SK-N-SH (cell line): ENCODE results near the gene AURKB. TPM values are rescaled to one million over a fixed set of nuclear protein-coding genes. Genes with fewer than 3 reads are reported as not detected.

Experiments
- CTCF ChIA-PET: fragments of 300-600, 350-600 bp; formaldehyde crosslinking; extraction: SDS; loops from one replicate; lab custom pipeline; 2021; lab: Yijun Ruan, JAX
- POLR2A ChIA-PET: fragments of 350-600 bp; sonication (Branson Sonifier 250); formaldehyde crosslinking; extraction: SDS; loops from one replicate; lab custom pipeline; 2020; ENCODE audit warnings: antibody characterized with exemption, inconsistent platforms; lab: Yijun Ruan, JAX
- DNase-seq: peaks from one replicate; pipeline ENCODE4 v3.0.0; 2012
- H2AFZ ChIP-seq: fragments of 200-600 bp; sonication (generic); 2 replicates; pipeline ENCODE4 v1.8.1; 2016; ENCODE audit warnings: antibody characterized with exemption, mild to moderate bottlenecking, low read depth
- H3F3A ChIP-seq: fragments of 200-600 bp; sonication (generic); replicated peaks from 2 replicates; pipeline ENCODE3; 2016; ENCODE audit warnings: antibody characterized with exemption, mild to moderate bottlenecking; ENCODE audit not compliant: insufficient read depth
- H3K27ac ChIP-seq, 2 experiments: fragments of 200-500 bp in 1 of 2; fragments of 200-600 bp in 1 of 2; sonication (Bioruptor generic) in 1 of 2; sonication (generic), shearing (Covaris generic) in 1 of 2; 2 replicates each; pipeline versions ENCODE4 v1.5.1 to v1.6.1; 2014 to 2016; ENCODE audit warnings: low read depth in 2 of 2, inconsistent platforms in 1 of 2, low read length in 1 of 2, mild to moderate bottlenecking in 1 of 2, mixed read lengths in 1 of 2
- H3K27me3 ChIP-seq: fragments of 200-600 bp; sonication (generic), shearing (Covaris generic); 2 replicates; pipeline ENCODE4 v1.6.1; 2016; ENCODE audit warnings: mixed run types; ENCODE audit not compliant: insufficient read depth
- H3K36me3 ChIP-seq, 2 experiments: fragments of 200-500 bp in 1 of 2; fragments of 200-600 bp in 1 of 2; sonication (Bioruptor generic) in 1 of 2; sonication (generic) in 1 of 2; replicated peaks in 1 of 2; 2 replicates each; pipeline versions ENCODE3 to v1.5.1; 2014 to 2016; ENCODE audit warnings: low read length in 1 of 2, mild to moderate bottlenecking in 1 of 2; ENCODE audit not compliant: insufficient read depth in 2 of 2, control insufficient read depth in 1 of 2
- H3K4me1 ChIP-seq, 2 experiments: fragments of 200-500 bp in 1 of 2; fragments of 200-600 bp in 1 of 2; sonication (Bioruptor generic) in 1 of 2; sonication (generic), shearing (Covaris generic) in 1 of 2; 2 replicates each; pipeline versions ENCODE4 v1.5.1 to v1.6.1; 2014 to 2016; ENCODE audit warnings: low read depth in 1 of 2, low read length in 1 of 2, mixed run types in 1 of 2; ENCODE audit not compliant: insufficient read depth in 2 of 2, control insufficient read depth in 1 of 2
- H3K4me2 ChIP-seq: fragments of 200-600 bp; sonication (generic), shearing (Covaris generic); 2 replicates; pipeline ENCODE4 v1.6.1; 2017; ENCODE audit warnings: mixed run types
- H3K4me3 ChIP-seq, 2 experiments: fragments of 200-500 bp in 1 of 2; fragments of 200-600 bp in 1 of 2; sonication (Bioruptor generic) in 1 of 2; sonication (generic), shearing (Covaris generic) in 1 of 2; 2 replicates each; pipeline versions ENCODE4 v1.5.1 to v1.8.1; 2014 to 2016; ENCODE audit warnings: low read depth in 2 of 2, inconsistent platforms in 1 of 2, low read length in 1 of 2, mild to moderate bottlenecking in 1 of 2, mixed read lengths in 1 of 2, moderate library complexity in 1 of 2
- H3K79me2 ChIP-seq: fragments of 200-600 bp; sonication (generic); 2 replicates; pipeline ENCODE4 v1.8.1; 2017; ENCODE audit warnings: mild to moderate bottlenecking; ENCODE audit not compliant: insufficient read depth
- H3K9ac ChIP-seq: fragments of 200-600 bp; sonication (generic); 2 replicates; pipeline ENCODE4 v1.6.1; 2017; ENCODE audit warnings: mixed run types
- H3K9me2 ChIP-seq: fragments of 200-600 bp; sonication (generic); 2 replicates; pipeline ENCODE4 v1.6.1; 2017; ENCODE audit warnings: mixed run types
- H3K9me3 ChIP-seq: fragments of 200-600 bp; sonication (generic); 2 replicates; pipeline ENCODE4 v1.6.1; 2017; ENCODE audit warnings: mixed run types, mild to moderate bottlenecking, moderate library complexity
- H4K20me1 ChIP-seq: fragments of 200-600 bp; sonication (generic); 2 replicates; pipeline ENCODE4 v1.6.1; 2017; ENCODE audit warnings: mild to moderate bottlenecking, mixed run types; ENCODE audit not compliant: insufficient read depth
- CHD2 ChIP-seq: fragments of 150-350 bp; IDR thresholded peaks from 2 replicates; pipeline ENCODE4 v1.6.1; 2018; ENCODE audit warnings: low read length; ENCODE audit not compliant: partially characterized antibody
- EP300 ChIP-seq, 2 experiments: IDR thresholded peaks; 2 replicates each; pipeline versions ENCODE4 v1.4.0 to v1.6.1; 2012; ENCODE audit warnings: borderline replicate concordance in 1 of 2, low read depth in 1 of 2, low read length in 1 of 2
- FOXM1 ChIP-seq: IDR thresholded peaks from 2 replicates; pipeline ENCODE4 v1.4.0; 2012; ENCODE audit warnings: low read depth, mild to moderate bottlenecking
- IRF3 ChIP-seq: fragments of 150-350 bp; IDR thresholded peaks from 2 replicates; pipeline ENCODE4 v1.6.1; 2016; ENCODE audit warnings: mild to moderate bottlenecking, low read depth, low read length
- JUND ChIP-seq: IDR thresholded peaks from 2 replicates; pipeline ENCODE4 v1.4.0; 2012
- MAX ChIP-seq: IDR thresholded peaks from 2 replicates; pipeline ENCODE4 v1.4.0; 2012; ENCODE audit warnings: low read depth
- MEF2A ChIP-seq: IDR thresholded peaks from 2 replicates; pipeline ENCODE4 v1.4.0; 2012; ENCODE audit warnings: low read depth, borderline replicate concordance
- MXI1 ChIP-seq: IDR thresholded peaks from 2 replicates; pipeline ENCODE4 v1.6.1; 2012; ENCODE audit warnings: mild to moderate bottlenecking, low read depth, low read length, improper control_type of control experiment
- POLR2AphosphoS5 ChIP-seq: IDR thresholded peaks from 2 replicates; pipeline ENCODE4 v1.6.1; 2012; ENCODE audit warnings: low read depth, low read length
- RAD21 ChIP-seq: IDR thresholded peaks from 2 replicates; pipeline ENCODE4 v1.6.1; 2012; ENCODE audit warnings: mild to moderate bottlenecking, low read length
- RCOR1 ChIP-seq: fragments of 150-350 bp; IDR thresholded peaks from 2 replicates; pipeline ENCODE4 v1.6.1; 2017; ENCODE audit warnings: antibody characterized with exemption, low read length
- RFX5 ChIP-seq: IDR thresholded peaks from 2 replicates; pipeline ENCODE4 v1.6.1; 2012; ENCODE audit warnings: mild to moderate bottlenecking, improper control_type of control experiment, low read length
- SIN3A ChIP-seq: IDR thresholded peaks from 2 replicates; pipeline ENCODE4 v1.6.1; 2012; ENCODE audit warnings: low read depth, mild to moderate bottlenecking, low read length, moderate library complexity, borderline replicate concordance
- TAF1 ChIP-seq: IDR thresholded peaks from 2 replicates; pipeline ENCODE4 v1.6.1; 2012; ENCODE audit warnings: low read depth, mild to moderate bottlenecking, low read length, moderate library complexity, borderline replicate concordance
- USF1 ChIP-seq: IDR thresholded peaks from 2 replicates; pipeline ENCODE4 v1.4.0; 2012; ENCODE audit warnings: low read depth, borderline replicate concordance
- USF2 ChIP-seq: fragments of 150-350 bp; IDR thresholded peaks from 2 replicates; pipeline ENCODE4 v1.6.1; 2017; ENCODE audit warnings: antibody characterized with exemption, low read length, low read depth, borderline replicate concordance
- YY1 ChIP-seq: IDR thresholded peaks from 2 replicates; pipeline ENCODE4 v1.4.0; 2012; ENCODE audit warnings: low read depth, mild to moderate bottlenecking
- WGBS: methylation state at CpG from one replicate; pipeline ENCODE4 v1.1.6; 2017; ENCODE audit warnings: low lambda C conversion rate; 5-methylcytosine and 5-hydroxymethylcytosine counted together
- polyA plus RNA-seq, 3 experiments: library from polyadenylated mRNA; depleted of rRNA; stranded (reverse); fragments of >200 nt; gene quantifications; 2 replicates each; pipeline ENCODE4 v1.2.3, GENCODE V29; 2012
- TF ChIP-seq, protein P1 (sequence below): IDR thresholded peaks from 2 replicates; pipeline ENCODE4 v1.6.1; 2012; ENCODE audit warnings: mild to moderate bottlenecking, low read depth, low read length, moderate library complexity
- TF ChIP-seq, protein P2 (sequence below): fragments of 200-600 bp; sonication (generic); IDR thresholded peaks from 2 replicates; pipeline ENCODE4 v1.6.1; 2017; ENCODE audit warnings: antibody characterized with exemption, mild to moderate bottlenecking, moderate library complexity

AURKB gene
- polyA plus RNA-seq, 1 of the 3 experiments (the other 2 are of a cell fraction) = 43.9 TPM

GRCh38 chr17:8192070-8192815 is 18.1 kb downstream of the AURKB start:
- H3K9ac ChIP-seq = peak overlapping the region; percentile 54
- ChIA-PET POLR2A (interaction anchor here (0.6 to 3.1 kb wide), 11 partner anchors 12 to 788 kb away, joined by 3 to 22 read pairs (median 4); partner anchors contain the start of genes AURKB, CTC1, HES7 and SLC25A35), CTCF (interaction anchor here (0.7 to 2.5 kb wide), 5 partner anchors 13 to 191 kb away, joined by 3 to 8 read pairs (median 3); no protein-coding TSS in a partner anchor)
- peak overlapping the region; percentile 44 to 45 for H3K4me3 ChIP-seq
- no peaks in the 10 kb centered on the region for H3K9me3 ChIP-seq
- peaks cover 26% of the 10 kb centered on the region for H3F3A ChIP-seq
- no peaks in the 10 kb centered on the region for H3K36me3 ChIP-seq
- peak; percentile 57; the same call in 1 of the 2 replicates for TF ChIP-seq RCOR1
- peak; percentile 90; the same call in 1 of the 2 replicates for TF ChIP-seq MXI1
- no peak for TF ChIP-seq FOXM1
- TF ChIP-seq TAF1 = peak; percentile 78
- TF ChIP-seq IRF3 = no peak; the same call in 1 of the 2 replicates
- TF ChIP-seq SIN3A = no peak
- no peak for TF ChIP-seq EP300 (IDR thresholded peaks at IDR 0.05; ENCODE audit: borderline replicate concordance in 1 of 2, low read depth in 1 of 2, low read length in 1 of 2)
- TF ChIP-seq CHD2 = peak; percentile 22
- no peak for TF ChIP-seq JUND
- TF ChIP-seq RAD21 = no peak
- TF ChIP-seq, protein P1, sequence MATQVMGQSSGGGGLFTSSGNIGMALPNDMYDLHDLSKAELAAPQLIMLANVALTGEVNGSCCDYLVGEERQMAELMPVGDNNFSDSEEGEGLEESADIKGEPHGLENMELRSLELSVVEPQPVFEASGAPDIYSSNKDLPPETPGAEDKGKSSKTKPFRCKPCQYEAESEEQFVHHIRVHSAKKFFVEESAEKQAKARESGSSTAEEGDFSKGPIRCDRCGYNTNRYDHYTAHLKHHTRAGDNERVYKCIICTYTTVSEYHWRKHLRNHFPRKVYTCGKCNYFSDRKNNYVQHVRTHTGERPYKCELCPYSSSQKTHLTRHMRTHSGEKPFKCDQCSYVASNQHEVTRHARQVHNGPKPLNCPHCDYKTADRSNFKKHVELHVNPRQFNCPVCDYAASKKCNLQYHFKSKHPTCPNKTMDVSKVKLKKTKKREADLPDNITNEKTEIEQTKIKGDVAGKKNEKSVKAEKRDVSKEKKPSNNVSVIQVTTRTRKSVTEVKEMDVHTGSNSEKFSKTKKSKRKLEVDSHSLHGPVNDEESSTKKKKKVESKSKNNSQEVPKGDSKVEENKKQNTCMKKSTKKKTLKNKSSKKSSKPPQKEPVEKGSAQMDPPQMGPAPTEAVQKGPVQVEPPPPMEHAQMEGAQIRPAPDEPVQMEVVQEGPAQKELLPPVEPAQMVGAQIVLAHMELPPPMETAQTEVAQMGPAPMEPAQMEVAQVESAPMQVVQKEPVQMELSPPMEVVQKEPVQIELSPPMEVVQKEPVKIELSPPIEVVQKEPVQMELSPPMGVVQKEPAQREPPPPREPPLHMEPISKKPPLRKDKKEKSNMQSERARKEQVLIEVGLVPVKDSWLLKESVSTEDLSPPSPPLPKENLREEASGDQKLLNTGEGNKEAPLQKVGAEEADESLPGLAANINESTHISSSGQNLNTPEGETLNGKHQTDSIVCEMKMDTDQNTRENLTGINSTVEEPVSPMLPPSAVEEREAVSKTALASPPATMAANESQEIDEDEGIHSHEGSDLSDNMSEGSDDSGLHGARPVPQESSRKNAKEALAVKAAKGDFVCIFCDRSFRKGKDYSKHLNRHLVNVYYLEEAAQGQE = no peak
- TF ChIP-seq USF1 = peak; percentile 99
- TF ChIP-seq MEF2A = no peak
- peak; percentile 98 for TF ChIP-seq POLR2AphosphoS5
- TF ChIP-seq RFX5 = peak; percentile 81
- TF ChIP-seq, protein P2, sequence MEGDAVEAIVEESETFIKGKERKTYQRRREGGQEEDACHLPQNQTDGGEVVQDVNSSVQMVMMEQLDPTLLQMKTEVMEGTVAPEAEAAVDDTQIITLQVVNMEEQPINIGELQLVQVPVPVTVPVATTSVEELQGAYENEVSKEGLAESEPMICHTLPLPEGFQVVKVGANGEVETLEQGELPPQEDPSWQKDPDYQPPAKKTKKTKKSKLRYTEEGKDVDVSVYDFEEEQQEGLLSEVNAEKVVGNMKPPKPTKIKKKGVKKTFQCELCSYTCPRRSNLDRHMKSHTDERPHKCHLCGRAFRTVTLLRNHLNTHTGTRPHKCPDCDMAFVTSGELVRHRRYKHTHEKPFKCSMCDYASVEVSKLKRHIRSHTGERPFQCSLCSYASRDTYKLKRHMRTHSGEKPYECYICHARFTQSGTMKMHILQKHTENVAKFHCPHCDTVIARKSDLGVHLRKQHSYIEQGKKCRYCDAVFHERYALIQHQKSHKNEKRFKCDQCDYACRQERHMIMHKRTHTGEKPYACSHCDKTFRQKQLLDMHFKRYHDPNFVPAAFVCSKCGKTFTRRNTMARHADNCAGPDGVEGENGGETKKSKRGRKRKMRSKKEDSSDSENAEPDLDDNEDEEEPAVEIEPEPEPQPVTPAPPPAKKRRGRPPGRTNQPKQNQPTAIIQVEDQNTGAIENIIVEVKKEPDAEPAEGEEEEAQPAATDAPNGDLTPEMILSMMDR = no peak
- peak; percentile 97 for TF ChIP-seq USF2
- peak; percentile 51; the same call in 1 of the 2 replicates for TF ChIP-seq MAX
- no peak for TF ChIP-seq YY1
- H3K4me1 ChIP-seq = peaks cover 13 to 31% of the 10 kb centered on the region in 2 experiments; a peak in 3 of 4 replicates
- WGBS = 6% methylated on average over 12 of the region's 12 CpGs
- H3K4me2 ChIP-seq = peak overlapping the region; percentile 62
- peak; percentile 82 for DNase-seq
- no peaks in the 10 kb centered on the region for H3K27me3 ChIP-seq
- peaks cover 18% of the 10 kb centered on the region; the same call in 1 of the 2 replicates for H3K79me2 ChIP-seq
- H4K20me1 ChIP-seq = peaks cover 7% of the 10 kb centered on the region
- peak overlapping the region; percentile 74; the same call in 1 of the 2 replicates for H2AFZ ChIP-seq
- H3K9me2 ChIP-seq = no peaks in the 10 kb centered on the region
- peak overlapping the region; percentile 64 to 90 for H3K27ac ChIP-seq
